Left kidney (tissue), 8 donors: Measurements from ENCODE around the gene HSPD1. TPM values are rescaled to one million over a fixed set of nuclear protein-coding genes. Genes with fewer than 3 reads are reported as not detected.

Experiments
- DNase-seq: peaks from one replicate; pipeline ENCODE4 v3.0.0-alpha.2; 2013
- long read RNA-seq, 8 donors: transcript quantifications; one replicate each; lab custom pipeline, GENCODE V29; 2026
- polyA plus RNA-seq: library from polyadenylated mRNA; unstranded; fragments of 120-200 nt; gene quantifications from one replicate; pipeline ENCODE4 v1.2.1, GENCODE V29; 2013; ENCODE audit not compliant: insufficient read length

Gene HSPD1
- polyA plus RNA-seq, result 695 TPM
- long read RNA-seq, donor 1, transcript HSPD1-210 (3 exons, 714 nt), result minor isoform, 29 of 1,706 reads
- long read RNA-seq, donor 1, transcript HSPD1-202 (12 exons, 2,455 nt), result major isoform, 77 of 1,706 reads
- long read RNA-seq, donor 1, partial matches to known transcripts, result 1,030 of 1,706 reads
- long read RNA-seq, donor 1, other reads (novel, unspliced or antisense), result 559 of 1,706 reads
- long read RNA-seq, donor 2, transcript HSPD1-202 (12 exons, 2,455 nt), result major isoform, 63 of 1,486 reads
- long read RNA-seq, donor 2, transcript HSPD1-210 (3 exons, 714 nt), result minor isoform, 34 of 1,486 reads
- long read RNA-seq, donor 2, partial matches to known transcripts, result 865 of 1,486 reads
- long read RNA-seq, donor 2, other reads (novel, unspliced or antisense), result 517 of 1,486 reads
- long read RNA-seq, donor 3, transcript HSPD1-210 (3 exons, 714 nt), result minor isoform, 23 of 462 reads
- long read RNA-seq, donor 3, transcript HSPD1-202 (12 exons, 2,455 nt), result major isoform, 58 of 462 reads
- long read RNA-seq, donor 3, partial matches to known transcripts, result 375 of 462 reads
- long read RNA-seq, donor 3, other reads (novel, unspliced or antisense), result 0 of 462 reads
- long read RNA-seq, donor 4, transcript HSPD1-210 (3 exons, 714 nt), result major isoform, 6 of 45 reads
- long read RNA-seq, donor 4, partial matches to known transcripts, result 34 of 45 reads
- long read RNA-seq, donor 4, other reads (novel, unspliced or antisense), result 0 of 45 reads
- long read RNA-seq, donor 5, transcript HSPD1-210 (3 exons, 714 nt), result minor isoform, 22 of 2,863 reads
- long read RNA-seq, donor 5, transcript HSPD1-202 (12 exons, 2,455 nt), result major isoform, 169 of 2,863 reads
- long read RNA-seq, donor 5, partial matches to known transcripts, result 2,509 of 2,863 reads
- long read RNA-seq, donor 5, other reads (novel, unspliced or antisense), result 155 of 2,863 reads
- long read RNA-seq, donor 6, transcript HSPD1-202 (12 exons, 2,455 nt), result major isoform, 38 of 1,917 reads
- long read RNA-seq, donor 6, transcript HSPD1-213 (4 exons, 648 nt), result minor isoform, 5 of 1,917 reads
- long read RNA-seq, donor 6, transcript HSPD1-210 (3 exons, 714 nt), result minor isoform, 24 of 1,917 reads
- long read RNA-seq, donor 6, partial matches to known transcripts, result 1,770 of 1,917 reads
- long read RNA-seq, donor 6, other reads (novel, unspliced or antisense), result 77 of 1,917 reads
- long read RNA-seq, donor 7, transcript HSPD1-202 (12 exons, 2,455 nt), result major isoform, 100 of 718 reads
- long read RNA-seq, donor 7, transcript HSPD1-210 (3 exons, 714 nt), result minor isoform, 45 of 718 reads
- long read RNA-seq, donor 7, partial matches to known transcripts, result 557 of 718 reads
- long read RNA-seq, donor 7, other reads (novel, unspliced or antisense), result 8 of 718 reads
- long read RNA-seq, donor 8, transcript HSPD1-202 (12 exons, 2,455 nt), result major isoform, 41 of 210 reads
- long read RNA-seq, donor 8, transcript HSPD1-210 (3 exons, 714 nt), result minor isoform, 7 of 210 reads
- long read RNA-seq, donor 8, partial matches to known transcripts, result 155 of 210 reads
- long read RNA-seq, donor 8, other reads (novel, unspliced or antisense), result 5 of 210 reads

DNA sequence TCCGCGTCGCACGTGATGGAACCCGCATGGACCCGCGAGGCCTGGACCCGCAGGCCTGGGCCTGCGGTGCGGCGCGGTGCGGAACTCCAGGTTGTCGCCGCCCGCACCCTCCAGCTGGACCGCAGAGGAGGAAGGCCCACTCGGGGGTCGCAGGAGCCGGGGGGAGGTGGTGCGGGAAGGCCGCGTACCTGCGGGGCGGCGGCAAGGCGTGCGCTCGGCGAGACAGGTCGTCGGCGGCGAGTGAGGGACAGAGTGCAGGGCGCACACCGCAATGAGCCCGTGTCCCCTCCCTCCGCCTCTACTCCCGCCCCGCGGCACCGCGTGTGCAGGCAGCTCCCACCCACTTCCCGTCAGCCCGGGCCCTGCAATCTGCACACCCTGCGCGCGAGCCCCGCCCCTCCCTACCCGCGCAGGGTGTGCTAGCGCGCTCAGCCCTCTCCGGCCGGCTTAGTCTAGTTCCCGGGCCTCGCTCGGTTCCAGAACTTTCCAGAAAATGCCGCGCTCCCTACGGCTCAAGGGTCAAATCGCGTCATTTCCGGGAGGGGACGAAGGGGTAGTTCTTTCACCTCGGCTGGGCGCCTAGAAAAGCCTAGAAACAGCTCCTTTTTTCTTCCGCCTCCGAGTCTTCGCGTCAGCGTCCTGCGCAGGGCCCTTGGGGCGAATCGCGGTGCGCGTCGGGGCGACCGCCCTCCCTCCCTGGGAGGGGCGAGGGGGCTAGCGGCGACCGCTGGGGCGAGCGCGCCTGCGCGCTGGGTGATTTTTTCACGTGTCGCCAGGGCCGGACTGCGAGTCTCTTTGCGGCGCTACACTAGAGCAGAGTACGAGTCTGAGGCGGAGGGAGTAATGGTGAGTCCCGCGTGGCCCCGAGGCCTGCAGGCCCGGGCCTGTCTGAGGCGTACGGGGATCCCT is at the start of gene HSPD1, which contains the start of gene HSPE1:
TSS of gene HSPD1 (minus strand) at position 247 of the 909 bp plus-strand sequence. CDS start 992 bp downstream, outside the sequence.
TSS of gene HSPE1 (plus strand) at position 786 of the 909 bp plus-strand sequence. CDS start at position 844, 58 bp downstream.
- peak; percentile 100 for DNase-seq

DNA sequence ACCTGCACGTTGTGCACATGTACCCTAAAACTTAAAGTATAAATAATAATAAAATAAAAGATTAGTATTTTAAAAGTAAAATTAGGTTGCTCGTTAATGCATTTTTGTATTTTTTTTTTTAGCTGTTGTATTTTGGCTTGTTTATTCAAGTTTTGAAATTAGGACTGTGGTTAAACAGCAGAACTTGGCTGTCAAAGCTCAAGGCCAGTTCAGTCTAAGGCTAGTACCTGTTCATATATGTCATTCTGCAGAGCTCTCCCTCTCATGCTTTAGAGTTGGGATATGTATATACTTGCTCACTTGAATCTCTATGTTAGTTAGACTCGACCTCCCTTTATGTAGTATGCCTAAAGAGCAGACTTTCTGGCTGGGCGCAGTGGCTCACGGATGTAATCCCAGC is 48.9 kb upstream of the HSPD1 start:
- no peak for DNase-seq

DNA sequence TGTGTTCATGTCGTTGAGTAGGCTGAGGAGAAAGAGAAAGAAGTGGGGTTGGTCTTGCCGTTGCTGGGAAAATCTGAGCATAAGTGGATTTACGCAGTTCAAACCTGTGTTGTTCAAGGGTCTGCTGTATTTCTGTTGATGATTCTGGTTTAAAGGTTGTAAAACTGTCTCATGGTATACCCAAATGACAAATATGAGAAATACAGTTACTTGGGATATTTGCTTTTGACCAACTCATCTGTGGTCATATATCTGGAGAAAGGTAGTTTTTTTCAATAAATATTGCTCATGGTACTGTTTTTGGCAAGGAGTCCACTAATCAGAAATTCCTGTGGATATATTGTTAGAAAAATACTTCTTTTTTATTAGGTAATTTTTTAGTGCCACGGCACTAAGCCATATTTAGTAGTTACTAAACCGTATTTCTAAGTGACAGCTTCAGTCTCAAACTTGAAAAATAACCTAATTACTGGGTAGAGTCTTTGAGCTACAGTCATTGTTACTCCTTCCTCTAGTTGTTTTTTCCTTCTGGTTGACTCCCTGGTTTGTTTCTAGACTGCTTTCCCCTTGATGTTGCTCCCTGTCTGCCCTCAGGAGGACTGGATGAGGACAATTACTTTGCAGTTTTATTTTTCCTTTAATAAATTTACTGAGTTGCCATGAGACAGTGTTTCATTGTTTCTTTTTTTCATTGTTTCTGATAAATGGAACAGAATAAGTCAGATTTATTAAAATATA is 47.7 kb upstream of the HSPD1 start:
- DNase-seq, result no peak

DNA sequence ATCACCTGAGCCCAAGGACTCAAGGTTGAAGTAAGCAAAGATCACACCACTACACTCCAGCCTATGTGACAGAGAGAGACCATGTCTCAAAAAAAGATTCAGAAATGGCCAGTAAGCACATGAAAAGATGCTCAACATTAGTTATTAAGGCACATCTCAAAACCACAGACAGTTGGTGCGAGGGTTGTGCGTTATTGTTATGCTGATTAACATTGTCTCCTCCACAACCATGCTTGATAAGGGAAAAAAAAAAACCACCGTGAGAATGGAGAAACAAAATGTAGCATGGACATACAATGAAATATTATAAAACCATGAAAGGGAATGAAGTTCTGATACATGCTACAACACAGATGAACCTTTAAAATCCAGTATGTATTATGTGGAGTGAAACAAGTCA is 43.6 kb upstream of the HSPD1 start:
- DNase-seq, result no peak

DNA sequence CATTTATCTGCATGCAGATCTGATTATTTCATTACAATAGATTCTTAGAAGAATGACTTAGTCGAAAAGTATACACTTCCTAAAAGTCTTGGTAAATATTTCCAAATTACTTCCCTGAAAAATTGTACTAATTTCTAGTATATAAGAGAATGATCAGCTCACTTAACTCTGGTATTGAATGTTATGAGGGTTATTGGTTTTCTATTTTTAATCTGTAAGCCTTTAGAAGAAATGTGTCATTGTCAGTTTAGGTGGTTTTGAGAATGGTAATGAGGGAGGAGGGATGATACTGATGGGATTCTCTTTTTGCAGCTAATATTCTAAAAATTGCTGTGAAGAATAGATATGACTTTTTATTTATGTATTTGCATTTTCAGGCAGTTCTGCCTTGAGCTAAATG is 40.1 kb upstream of the HSPD1 start:
- DNase-seq, result no peak

DNA sequence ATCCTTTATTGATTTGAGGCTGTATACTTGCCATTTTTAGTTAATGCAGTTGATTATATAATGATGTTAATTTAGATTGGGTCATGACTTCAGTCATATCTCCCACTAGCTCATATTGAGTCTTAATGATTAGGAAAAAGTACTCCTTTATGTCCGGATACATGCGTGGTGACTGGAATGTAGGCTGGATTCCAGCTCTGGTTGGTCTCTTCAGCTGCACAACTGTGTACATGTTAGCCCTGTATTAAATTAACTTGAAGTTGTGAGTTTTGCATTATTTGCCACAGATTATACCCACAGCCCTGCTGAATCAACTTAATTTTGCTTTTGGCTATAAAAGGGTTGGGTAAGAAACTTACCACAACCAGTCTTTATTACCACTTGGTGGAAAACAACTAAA is 38.8 kb upstream of the HSPD1 start:
- DNase-seq, result no peak

DNA sequence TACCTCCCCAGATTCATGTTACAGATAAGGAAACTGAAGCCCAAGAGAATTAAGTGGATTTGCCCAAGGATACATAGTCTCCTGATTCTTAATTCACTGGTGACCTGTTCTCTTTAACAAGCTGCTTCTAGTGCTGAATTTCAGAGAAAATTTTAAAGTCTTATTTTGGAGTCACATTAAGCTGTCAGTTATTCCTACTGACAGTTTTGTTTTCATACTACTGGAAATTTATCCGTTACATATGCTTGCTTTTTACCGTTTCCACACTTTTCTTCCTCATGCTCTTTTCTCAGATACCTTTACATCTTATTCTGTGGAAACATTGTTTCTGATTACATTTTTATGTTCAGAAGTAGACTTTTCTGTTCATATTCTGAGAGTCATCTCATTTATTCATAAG is 17.5 kb upstream of the HSPD1 start:
- DNase-seq, result no peak

DNA sequence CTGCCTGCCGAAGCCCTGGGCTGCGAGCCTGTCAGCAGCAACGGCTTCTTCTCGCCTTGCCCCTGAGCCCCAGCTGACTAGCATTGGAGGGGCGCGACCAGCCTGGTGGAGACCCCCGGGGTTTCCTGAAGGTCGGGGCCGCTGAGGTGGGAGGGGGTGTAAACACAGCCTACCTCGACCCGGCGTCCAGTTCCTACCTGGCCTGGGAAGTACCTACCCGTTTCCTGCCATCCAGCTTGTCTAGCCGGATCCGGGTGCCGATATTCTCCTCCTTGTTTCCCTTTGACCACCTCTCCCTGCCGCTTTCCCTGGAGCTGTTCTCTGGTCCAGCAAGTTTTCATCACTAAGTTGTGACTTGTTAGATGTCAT is 16.7 kb upstream of the HSPD1 start:
- DNase-seq, result peak; percentile 31

DNA sequence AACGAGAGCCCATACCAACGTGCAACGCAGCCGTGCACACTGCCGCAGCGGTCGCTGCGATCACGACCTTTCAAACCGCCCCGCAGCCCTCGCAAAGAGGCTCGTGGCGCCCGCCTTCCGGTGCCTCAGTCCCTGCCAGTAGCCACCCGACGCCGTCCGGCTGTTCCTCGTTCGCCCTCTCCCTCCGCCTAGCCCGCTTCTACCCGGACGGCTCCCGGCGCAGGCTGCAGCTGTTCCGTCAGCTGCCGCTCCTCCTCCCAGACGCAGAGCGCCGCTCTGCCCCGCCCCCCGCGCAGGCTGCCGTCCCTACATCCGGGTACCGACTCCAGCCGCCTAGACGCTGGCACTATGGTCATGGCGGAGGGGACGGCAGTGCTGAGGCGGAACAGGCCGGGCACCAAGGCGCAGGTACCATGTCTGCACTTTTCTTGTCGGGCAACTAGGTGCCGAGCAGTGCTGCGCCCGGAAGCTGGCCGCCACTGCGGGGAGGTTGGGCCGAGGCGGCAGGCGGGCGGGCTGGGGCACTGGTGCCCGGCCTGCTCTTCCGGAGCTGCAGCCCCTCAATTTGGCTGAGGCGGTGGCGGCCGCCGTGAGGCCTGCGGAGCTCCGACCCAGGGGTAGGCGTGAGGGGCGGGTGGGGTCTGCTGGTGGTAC is 16.2 kb upstream of the HSPD1 start, which contains the start of gene MOB4:
TSS of gene MOB4 (plus strand) at position 328 of the 654 bp plus-strand sequence. CDS start at position 349, 21 bp downstream.
- peak; percentile 94 for DNase-seq

DNA sequence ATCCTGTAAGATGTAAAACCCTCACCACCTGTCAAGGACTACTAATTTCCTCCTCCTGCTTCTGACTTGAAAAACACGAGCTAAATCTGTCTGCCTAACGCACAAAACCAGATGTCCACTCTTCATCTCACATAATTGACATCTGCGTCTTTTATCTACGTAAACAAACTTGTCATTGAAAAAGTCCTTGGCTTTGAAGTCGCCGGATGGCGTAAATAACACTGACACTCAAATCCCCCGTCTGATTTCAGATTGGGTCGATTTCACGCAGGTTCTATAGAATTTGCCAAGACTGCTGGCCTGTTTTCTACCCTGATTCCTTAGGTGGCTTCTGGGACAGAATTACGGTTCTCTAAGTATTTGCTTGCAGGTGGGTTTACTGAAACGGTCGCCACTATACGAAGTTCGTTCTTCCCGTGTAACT is 15.7 kb upstream of the HSPD1 start:
- DNase-seq, result peak; percentile 34

DNA sequence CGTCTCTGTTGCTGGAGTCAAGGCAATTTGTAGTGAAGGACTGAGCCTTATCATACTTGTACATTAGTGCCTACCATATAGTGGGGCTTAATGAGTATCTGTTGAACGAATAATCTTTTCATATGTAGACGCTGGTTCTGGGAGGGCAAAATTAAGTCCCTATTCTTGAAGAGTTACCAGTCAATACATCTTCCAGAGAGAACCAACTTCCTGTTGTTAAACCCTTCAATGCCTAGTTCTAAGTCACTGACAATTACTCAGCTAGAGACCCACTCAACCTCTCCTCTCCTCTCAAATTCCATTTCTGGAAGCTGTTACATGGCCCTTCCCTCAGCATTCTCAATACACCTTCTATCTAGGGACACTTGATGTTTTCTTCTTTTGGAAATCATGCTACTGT is 15.1 kb upstream of the HSPD1 start:
- DNase-seq, result no peak

DNA sequence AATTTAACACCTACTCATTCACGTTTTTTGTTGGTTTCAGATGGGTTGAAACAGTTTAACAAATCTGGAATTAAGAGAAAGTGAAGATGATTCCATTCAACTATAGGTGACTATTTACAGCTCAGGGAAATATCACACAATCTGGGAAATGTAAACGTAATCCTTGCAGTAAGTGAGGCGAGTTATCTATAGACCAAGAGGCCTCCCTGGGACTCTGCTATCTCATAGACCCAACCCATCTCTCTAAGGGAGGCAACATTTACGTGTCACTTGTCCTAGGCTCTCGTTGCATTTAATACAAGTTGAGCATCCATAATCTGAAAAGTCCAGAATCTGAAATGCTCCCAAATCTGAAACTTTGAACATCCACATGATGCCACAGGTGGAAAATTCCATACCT is 14.3 kb upstream of the HSPD1 start:
- DNase-seq, result no peak

DNA sequence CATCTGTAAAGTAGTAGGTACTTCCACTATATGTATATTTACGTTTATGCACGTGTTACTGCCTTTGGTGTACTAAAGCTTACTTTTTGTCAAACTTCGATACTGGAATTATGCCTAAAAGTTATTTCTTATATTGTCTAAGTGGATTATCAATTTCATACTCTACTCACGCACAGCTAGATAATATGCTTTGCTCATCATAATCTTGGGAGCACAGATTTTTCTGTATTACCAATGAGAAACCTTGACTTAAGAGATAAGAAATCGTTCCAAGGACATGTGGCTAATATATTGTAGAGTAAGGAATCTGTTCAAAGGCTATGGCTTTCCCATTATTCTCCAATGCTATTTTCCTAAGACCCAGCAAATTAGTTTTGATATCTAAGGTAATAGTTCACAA is 7.0 kb upstream of the HSPD1 start:
- no peak for DNase-seq

DNA sequence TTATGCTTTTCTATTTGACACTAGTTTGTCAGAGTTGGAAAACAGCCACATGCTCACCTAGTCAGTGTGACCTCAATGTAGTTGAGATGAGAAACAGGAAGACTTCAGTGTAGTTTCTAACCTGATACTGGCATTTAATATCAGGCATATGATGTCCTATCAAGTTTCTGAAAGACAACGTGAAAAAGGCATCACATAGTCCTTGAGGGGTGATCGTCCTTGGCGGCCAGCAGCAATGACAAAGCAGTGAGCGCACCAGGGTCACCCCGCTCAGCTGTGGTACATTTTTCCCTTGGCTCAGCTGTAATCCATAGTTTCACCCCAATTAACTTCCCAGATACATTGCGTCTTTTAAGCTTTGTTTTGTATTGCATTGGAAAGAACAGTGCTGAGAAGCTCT is 4.9 kb upstream of the HSPD1 start:
- DNase-seq, result no peak

DNA sequence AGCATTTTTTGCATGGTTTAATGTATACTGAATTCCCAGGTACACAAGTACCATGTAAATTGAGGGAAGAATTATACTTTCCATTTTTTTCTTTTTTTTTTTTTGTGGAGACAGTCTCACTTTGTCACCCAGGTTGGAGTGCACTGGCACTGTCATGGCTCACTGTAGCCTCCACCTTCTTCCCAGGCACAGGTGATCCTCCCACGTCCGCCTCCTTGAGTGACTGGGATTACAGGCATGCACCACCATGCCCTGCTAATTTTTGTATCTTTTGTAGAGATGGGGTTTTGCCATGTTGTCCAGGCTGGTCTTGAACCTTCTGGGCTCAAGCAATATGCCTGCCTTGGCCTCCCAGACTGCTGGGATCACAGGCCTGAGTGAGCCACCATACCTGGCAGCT is 4.4 kb upstream of the HSPD1 start:
- no peak for DNase-seq

DNA sequence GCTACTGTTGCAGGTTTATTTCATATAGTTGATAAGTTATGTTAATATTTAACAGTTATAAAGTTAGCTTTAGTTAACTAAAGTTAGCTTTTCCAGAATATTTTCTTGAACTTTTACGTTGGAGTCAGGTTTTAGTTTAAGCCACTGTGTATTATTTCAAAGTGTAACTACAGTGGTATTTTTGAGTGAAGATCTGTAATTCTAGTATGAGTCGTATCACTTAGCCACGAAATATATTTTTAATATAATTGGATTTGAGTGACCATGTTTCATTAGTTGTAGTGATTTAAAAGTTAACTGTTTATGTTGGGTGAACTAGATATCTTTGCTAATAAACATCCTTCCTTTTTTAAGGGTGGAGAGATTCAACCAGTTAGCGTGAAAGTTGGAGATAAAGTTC is 3.0 kb upstream of the HSPD1 start:
- DNase-seq, result no peak

DNA sequence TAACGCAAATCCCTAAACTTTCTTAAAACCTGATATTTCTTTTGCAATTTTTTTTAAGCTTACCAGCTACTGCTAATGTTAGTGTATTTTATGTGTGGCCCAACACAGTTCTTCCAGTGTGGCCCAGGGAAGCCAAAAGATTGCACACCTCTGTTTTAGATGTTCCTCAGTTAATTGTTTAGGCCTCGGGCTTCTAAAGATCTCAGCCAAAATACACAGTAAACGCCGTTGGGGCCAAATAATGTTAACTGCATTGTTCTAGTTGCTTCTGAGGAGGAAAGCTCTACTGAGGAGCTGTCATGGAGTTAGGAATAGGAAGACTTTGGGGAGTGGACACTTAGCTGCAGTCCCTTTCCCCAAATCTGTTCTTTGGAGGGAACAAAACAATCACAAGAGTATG is 2.6 kb upstream of the HSPD1 start:
- DNase-seq, result no peak

DNA sequence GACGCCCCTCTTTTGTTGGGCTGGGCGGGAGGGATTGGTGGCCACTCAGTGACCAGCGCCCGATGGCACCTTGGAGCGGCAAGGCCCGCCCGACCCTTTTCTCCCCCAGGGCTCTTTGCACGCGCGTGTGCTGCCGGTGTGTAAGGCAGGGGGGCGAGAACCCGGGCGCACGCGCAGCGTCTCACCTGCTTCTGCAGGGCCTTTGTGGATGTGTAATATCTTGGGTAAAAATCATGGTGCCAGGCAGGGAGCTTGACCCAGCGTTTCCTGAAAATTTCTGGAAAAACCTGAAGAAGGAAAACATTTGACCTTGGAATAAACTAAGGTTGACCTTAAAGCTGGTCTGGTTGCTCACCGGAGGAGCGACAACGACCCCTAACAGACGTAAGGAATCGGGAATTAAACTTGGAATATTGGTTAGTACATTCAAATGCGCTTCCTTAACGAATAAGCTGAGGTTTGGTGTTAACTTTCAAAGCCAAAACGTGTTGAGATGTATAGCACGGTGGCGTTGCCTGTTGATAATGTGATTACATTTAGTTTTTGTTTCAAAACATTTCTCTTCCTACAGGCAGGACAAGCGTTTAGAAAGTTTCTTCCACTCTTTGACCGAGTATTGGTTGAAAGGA is 977 bp upstream of the HSPD1 start:
- DNase-seq, result peak; percentile 39
